Caco-2 (cell line): ENCODE results near the gene SEMA6B. TPM values are rescaled to one million over a fixed set of nuclear protein-coding genes. Genes with fewer than 3 reads are reported as not detected.

Source experiments
- Bru-seq: library from RNA; stranded (reverse); fragments of 400-500 nt; gene quantifications from one replicate; lab custom pipeline; 2021; lab: Mats Ljungman, UMichigan
- BruChase-seq, 2 experiments: library from RNA; stranded (reverse); fragments of 400-500 nt; gene quantifications; one replicate each; lab custom pipeline; 2021; lab: Mats Ljungman, UMichigan
- BruUV-seq: library from RNA; stranded (reverse); fragments of 400-500 nt; replicated peaks from 2 replicates; lab custom pipeline; 2021; lab: Mats Ljungman, UMichigan
- CTCF ChIA-PET: fragments of 300-600 bp; sonication (Branson Sonifier 250); formaldehyde crosslinking; loops from one replicate; lab custom pipeline; 2022; ENCODE audit warnings: antibody characterized with exemption; lab: Charles Lee
- POLR2A ChIA-PET: fragments of 300-600 bp; sonication (Branson Sonifier 250); formaldehyde crosslinking; loops from one replicate; lab custom pipeline; 2022; ENCODE audit warnings: antibody characterized with exemption; lab: Charles Lee
- DNase-seq, 2 experiments: peaks; one replicate each; pipeline versions ENCODE4 v3.0.0 to v3.0.0-alpha.2; 2020 to 2022
- H3K27me3 ChIP-seq: replicated peaks from 2 replicates; pipeline ENCODE4 v1.6.0; 2011; ENCODE audit warnings: low read length; ENCODE audit not compliant: control insufficient read depth, insufficient read depth
- H3K36me3 ChIP-seq: 2 replicates; pipeline ENCODE4 v1.5.1; 2011; ENCODE audit warnings: low read length; ENCODE audit not compliant: control insufficient read depth, insufficient read depth
- H3K4me1 ChIP-seq: fragments of 250-450 bp; sonication (Bioruptor Pico); 2 replicates; pipeline ENCODE4 v1.5.1; 2020; ENCODE audit warnings: mild to moderate bottlenecking
- H3K4me3 ChIP-seq: 2 replicates; pipeline ENCODE4 v1.5.1; 2011; ENCODE audit warnings: low read depth, mild to moderate bottlenecking, control low read depth, low read length
- H3K9me3 ChIP-seq: fragments of 250-450 bp; sonication (Bioruptor Pico); 2 replicates; pipeline ENCODE4 v1.5.1; 2020; ENCODE audit warnings: mild to moderate bottlenecking, moderate library complexity
- H3K27ac Mint-ChIP-seq: one replicate; pipeline ENCODE4 v1.8.0; 2022; ENCODE audit warnings: mixed read lengths; ENCODE audit not compliant: unreplicated experiment
- H3K27me3 Mint-ChIP-seq: one replicate; pipeline ENCODE4 v1.8.0; 2022; ENCODE audit warnings: mixed read lengths; ENCODE audit not compliant: insufficient read depth, unreplicated experiment
- H3K36me3 Mint-ChIP-seq: one replicate; pipeline ENCODE4 v1.8.0; 2022; ENCODE audit warnings: mild to moderate bottlenecking, mixed read lengths; ENCODE audit not compliant: insufficient read depth, unreplicated experiment
- H3K4me1 Mint-ChIP-seq: one replicate; pipeline ENCODE4 v1.8.0; 2022; ENCODE audit warnings: low read depth, mixed read lengths; ENCODE audit not compliant: unreplicated experiment
- H3K4me3 Mint-ChIP-seq: one replicate; pipeline ENCODE4 v1.8.0; 2022; ENCODE audit warnings: mild to moderate bottlenecking, moderate library complexity, mixed read lengths; ENCODE audit not compliant: unreplicated experiment
- H3K9me3 Mint-ChIP-seq: one replicate; pipeline ENCODE4 v1.8.0; 2022; ENCODE audit warnings: mixed read lengths; ENCODE audit not compliant: unreplicated experiment
- CTCF ChIP-seq, 2 experiments: fragments of 200-600 bp in 1 of 2; IDR thresholded peaks; 1 replicate in 1 of 2; 2 replicates in 1 of 2; pipeline versions ENCODE4 v1.5.1 to v1.8.0; 2011 to 2022; ENCODE audit warnings: antibody characterized with exemption in 1 of 2, control low read depth in 1 of 2, inconsistent platforms in 1 of 2, low read depth in 1 of 2, low read length in 1 of 2, mild to moderate bottlenecking in 1 of 2, moderate library complexity in 1 of 2; ENCODE audit not compliant: insufficient read depth in 1 of 2, severe bottlenecking in 1 of 2, unreplicated experiment in 1 of 2
- intact Hi-C: fragments of 100-400 bp; cut with micrococcal nuclease; formaldehyde crosslinking; loops from one replicate; pipeline ENCODE4 v1.10.0; 2022; ENCODE audit not compliant: unreplicated experiment
- long read RNA-seq: library from polyadenylated mRNA; stranded (forward); transcript quantifications from one replicate; pipeline ENCODE4 v2.0.0, GENCODE V29; 2022
- total RNA-seq: library from RNA; stranded (reverse); gene quantifications from 2 replicates; pipeline ENCODE4 v1.2.3, GENCODE V29; 2022

The SEMA6B gene
- total RNA-seq (0.39 and 0.44 TPM in 2 replicates), Bru-seq, nascent RNA (percentile 12 among the genes with signal in this experiment), BruChase-seq, experiment 1, labeled RNA remaining after a 2-hour chase (percentile 8 among the genes with signal in this experiment), BruChase-seq, experiment 2, labeled RNA remaining after a 6-hour chase (percentile 20 among the genes with signal in this experiment)
- long read RNA-seq, result 0 reads

DNA sequence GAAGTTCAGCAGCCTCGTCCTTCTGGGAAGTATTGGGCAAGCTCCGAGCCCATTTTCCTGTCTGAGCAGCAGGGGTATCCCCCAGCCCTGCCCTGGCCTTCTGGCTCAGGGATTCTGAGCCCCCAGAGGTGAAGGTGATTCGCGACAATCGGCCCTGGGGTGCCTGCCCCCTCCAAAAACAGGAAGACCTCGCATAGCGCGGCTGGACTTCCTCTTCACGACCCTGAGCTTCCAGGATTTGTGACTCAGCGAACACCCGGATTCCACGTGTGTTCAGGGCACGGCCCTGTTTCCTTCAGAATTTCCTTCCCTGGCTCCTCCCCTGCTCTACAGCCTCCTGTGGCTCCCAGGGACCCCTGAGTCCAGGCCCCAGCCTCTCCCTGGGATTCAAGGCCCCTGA lies at the start of gene SEMA6B:
Gene SEMA6B, minus strand, starts transcription at position 116 of the 400 bp plus-strand sequence. CDS start 1,227 bp downstream, outside the sequence.
- intact Hi-C loops, result no loop called here
- Mint-ChIP-seq H3K27ac (no peak within 1 kb of the TSS), H3K36me3 (peaks cover 5% of the 10 kb centered on the region), H3K9me3 (no peaks in the 10 kb centered on the region), H3K4me3 (no peak within 1 kb of the TSS), H3K27me3 (no peaks in the 10 kb centered on the region), H3K4me1 (peaks cover 7% of the 10 kb centered on the region)
- H3K9me3 ChIP-seq, result no peaks in the 10 kb centered on the region
- TF ChIP-seq CTCF (IDR thresholded peaks at IDR 0.05; ENCODE audit: insufficient read depth in 1 of 2, low read depth in 1 of 2, low read length in 1 of 2, severe bottlenecking in 1 of 2, unreplicated experiment in 1 of 2), result no peak
- ChIA-PET POLR2A (no interaction called here), CTCF (no interaction called here)
- no TSS peak for BruUV-seq
- no peaks in the 10 kb centered on the region for H3K27me3 ChIP-seq
- peaks cover 11% of the 10 kb centered on the region; the same call in 1 of the 2 replicates for H3K4me1 ChIP-seq
- H3K36me3 ChIP-seq, result no peaks in the 10 kb centered on the region
- H3K4me3 ChIP-seq, result no peak within 1 kb of the TSS
- no peak for DNase-seq

DNA sequence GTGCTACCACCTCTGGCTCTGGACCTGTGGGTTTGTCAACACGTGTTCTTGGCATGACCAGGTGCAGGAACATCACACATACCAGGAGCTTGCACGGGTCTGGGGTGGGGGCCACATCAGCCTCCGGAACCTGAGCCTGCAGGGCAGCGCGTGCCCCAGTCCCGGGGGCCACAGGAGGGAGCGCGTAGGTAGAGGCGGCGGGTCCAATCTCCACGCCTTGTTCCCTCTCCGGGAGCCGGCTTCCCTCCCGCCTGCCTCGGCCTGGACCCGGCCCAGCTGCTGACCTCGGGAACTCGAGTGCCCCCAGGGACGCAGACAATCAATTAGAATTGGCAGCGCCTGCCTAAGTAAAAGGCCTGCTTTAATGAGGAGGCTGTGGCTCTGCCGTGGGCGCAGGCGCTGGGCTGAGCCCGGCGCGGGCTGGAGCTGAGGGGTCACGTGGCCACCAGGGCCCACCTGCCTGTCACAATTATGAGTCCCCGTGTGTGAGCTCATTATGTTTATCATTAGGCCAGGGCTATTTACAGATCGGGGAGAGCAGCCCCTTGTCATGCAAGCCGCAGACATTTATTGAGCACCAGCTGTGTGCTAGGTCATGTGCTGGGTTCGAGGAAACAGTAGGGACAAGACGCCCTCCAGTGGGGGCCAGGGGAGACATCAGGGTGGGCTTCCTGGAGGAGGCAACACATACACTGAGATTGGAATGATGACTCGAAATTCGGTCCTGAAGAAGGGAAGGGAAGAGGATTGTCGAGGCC lies 47.6 kb upstream of the SEMA6B start:
- H3K4me3 ChIP-seq, result no peak overlapping the region
- Mint-ChIP-seq H3K36me3 (no peaks in the 10 kb centered on the region), H3K27me3 (peaks cover 2% of the 10 kb centered on the region), H3K4me1 (peaks cover 10% of the 10 kb centered on the region), H3K9me3 (no peaks in the 10 kb centered on the region), H3K27ac (no peak overlapping the region), H3K4me3 (no peak overlapping the region)
- no peaks in the 10 kb centered on the region for H3K27me3 ChIP-seq
- BruUV-seq, result no TSS peak
- ChIA-PET POLR2A (no interaction called here), CTCF (no interaction called here)
- DNase-seq, result no peak
- H3K9me3 ChIP-seq, result no peaks in the 10 kb centered on the region
- H3K36me3 ChIP-seq, result no peaks in the 10 kb centered on the region
- intact Hi-C loops, result no loop called here
- TF ChIP-seq CTCF (IDR thresholded peaks at IDR 0.05; ENCODE audit: insufficient read depth in 1 of 2, low read depth in 1 of 2, low read length in 1 of 2, severe bottlenecking in 1 of 2, unreplicated experiment in 1 of 2), result no peak
- no peaks in the 10 kb centered on the region for H3K4me1 ChIP-seq

DNA sequence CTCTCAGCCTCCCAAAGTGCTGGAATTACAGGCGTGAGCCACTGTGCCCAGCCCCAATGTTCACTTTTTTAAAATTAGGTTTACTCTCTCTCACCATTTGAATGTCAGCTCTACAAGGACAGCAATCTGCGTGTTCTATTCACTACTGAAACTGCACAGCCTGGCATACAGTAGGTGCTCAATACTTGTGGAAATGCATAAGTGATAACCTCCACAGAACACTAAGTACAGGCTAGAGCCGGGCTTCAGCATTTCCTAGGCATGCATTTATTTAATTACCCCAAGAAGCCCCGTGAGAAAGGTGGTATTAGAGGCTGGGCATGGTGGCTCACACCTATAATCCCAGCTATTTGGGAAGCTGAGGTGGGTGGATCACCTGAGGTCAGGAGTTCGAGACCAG lies 46.7 kb upstream of the SEMA6B start:
- Histone ChIP-seq H3K4me3 (no peak overlapping the region), H3K27me3 (no peaks in the 10 kb centered on the region), H3K36me3 (no peaks in the 10 kb centered on the region), H3K4me1 (no peaks in the 10 kb centered on the region), H3K9me3 (no peaks in the 10 kb centered on the region)
- BruUV-seq, result no TSS peak
- Mint-ChIP-seq H3K36me3 (no peaks in the 10 kb centered on the region), H3K27me3 (peaks cover 2% of the 10 kb centered on the region), H3K4me3 (no peak overlapping the region), H3K27ac (no peak overlapping the region), H3K4me1 (peaks cover 10% of the 10 kb centered on the region), H3K9me3 (no peaks in the 10 kb centered on the region)
- POLR2A ChIA-PET, result no interaction called here
- intact Hi-C loops, result no loop called here
- CTCF ChIA-PET, result interaction anchor here (0.7 kb wide), 1 partner anchor 36 kb away, joined by 3 read pairs; no protein-coding TSS in a partner anchor
- TF ChIP-seq CTCF (IDR thresholded peaks at IDR 0.05; ENCODE audit: insufficient read depth in 1 of 2, low read depth in 1 of 2, low read length in 1 of 2, severe bottlenecking in 1 of 2, unreplicated experiment in 1 of 2), result no peak
- DNase-seq, result no peak
